ENCODE measurements around the gene C11orf68.
A peak's percentile ranks its signal among the peaks of the same experiment; 100 is the strongest.

C11orf68 gene

GRCh38 chr11:65871811-65872548 lies 46.9 kb downstream of the C11orf68 start:
- DNase-seq (ENCODE audit: low spot score) = no peak
- Mint-ChIP-seq H3K36me3 (ENCODE audit: low read depth) (peaks cover 5% of the 10 kb centered on the region), H3K27me3 (ENCODE audit: low read depth) (peaks cover 3% of the 10 kb centered on the region), H3K9me3 (no peaks in the 10 kb centered on the region), H3K4me3 (peak overlapping the region; percentile 36), H3K4me1 (ENCODE audit: low read depth) (peaks cover 17% of the 10 kb centered on the region), H3K27ac (peak overlapping the region; percentile 45)

DNA sequence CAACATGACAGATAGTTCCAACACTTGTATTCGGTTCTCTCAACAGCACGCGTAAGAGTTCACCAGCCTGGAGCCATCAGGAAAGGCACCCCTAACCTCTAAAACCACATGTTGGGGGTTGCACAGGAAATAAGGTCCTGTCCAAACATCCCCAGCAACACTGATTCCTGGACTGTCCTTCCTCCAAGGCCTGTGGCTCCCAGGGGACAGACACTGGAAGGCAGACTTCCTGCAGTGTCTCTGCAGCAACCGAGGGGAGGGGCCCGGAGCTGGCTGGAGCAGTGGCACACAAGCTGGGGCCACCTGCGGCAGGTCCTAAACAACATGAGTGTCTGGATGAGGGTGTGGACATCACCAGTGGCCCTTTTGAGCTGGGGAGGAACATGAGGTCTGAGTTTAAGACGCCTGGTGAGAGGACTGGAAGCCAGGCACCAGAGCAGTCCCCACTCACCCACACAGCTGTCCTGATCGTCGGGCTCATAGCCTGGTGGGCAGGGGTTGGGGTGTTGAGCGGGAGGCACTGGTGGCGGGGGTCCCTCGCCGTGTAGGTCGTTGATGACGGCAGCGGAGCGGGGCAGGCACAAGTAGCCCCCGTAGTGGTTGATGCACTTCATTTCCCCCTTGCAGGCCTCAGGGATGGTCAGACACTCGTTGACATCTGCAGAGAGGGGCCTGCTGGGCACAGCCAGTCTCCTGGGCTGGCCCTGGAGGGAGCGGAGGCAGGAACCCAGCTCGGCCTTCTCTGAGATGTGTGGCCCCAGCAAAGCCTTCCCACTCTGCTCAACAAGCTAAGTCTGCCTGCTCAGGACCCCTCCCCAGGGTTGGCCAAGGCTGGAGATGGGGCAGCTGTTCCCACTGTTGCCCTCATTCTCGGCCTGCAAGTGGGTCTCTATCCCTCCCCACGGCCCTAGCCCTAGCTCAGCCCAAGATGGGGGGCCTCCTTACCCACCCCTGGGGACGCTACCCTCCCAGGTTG lies 47.9 kb downstream of the C11orf68 start:
- Mint-ChIP-seq H3K4me3 (peak overlapping the region; percentile 36), H3K9me3 (no peaks in the 10 kb centered on the region), H3K27ac (peak overlapping the region; percentile 62), H3K4me1 (ENCODE audit: low read depth) (peaks cover 17% of the 10 kb centered on the region), H3K27me3 (ENCODE audit: low read depth) (peaks cover 3% of the 10 kb centered on the region), H3K36me3 (ENCODE audit: low read depth) (peaks cover 9% of the 10 kb centered on the region)
- DNase-seq (ENCODE audit: low spot score) = no peak

DNA sequence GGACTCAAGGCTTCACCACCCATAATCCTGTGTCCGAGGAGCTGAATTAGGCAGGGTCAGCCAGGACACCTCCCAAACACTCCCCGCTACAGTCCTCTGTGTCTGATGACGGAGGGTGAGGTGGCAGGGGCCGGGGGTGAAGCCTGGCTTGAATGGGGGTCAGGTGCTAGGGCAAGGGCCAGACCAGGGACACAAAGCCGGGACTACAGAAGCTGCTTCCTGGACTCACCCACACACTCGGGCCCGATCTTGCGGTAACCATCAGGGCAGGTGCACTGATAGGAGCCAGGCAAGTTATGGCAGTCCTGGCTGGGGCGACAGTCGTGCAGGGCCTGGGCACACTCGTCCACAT lies 48.6 kb downstream of the C11orf68 start:
- H3K27ac Mint-ChIP-seq = peak overlapping the region; percentile 62
- peaks cover 15% of the 10 kb centered on the region for H3K36me3 Mint-ChIP-seq (ENCODE audit: low read depth)
- H3K4me3 Mint-ChIP-seq = no peak overlapping the region

GRCh38 chr11:65869643-65870306 lies 49.1 kb downstream of the C11orf68 start:
- Mint-ChIP-seq H3K4me1 (ENCODE audit: low read depth) (peaks cover 19% of the 10 kb centered on the region), H3K27me3 (ENCODE audit: low read depth) (peaks cover 3% of the 10 kb centered on the region), H3K36me3 (ENCODE audit: low read depth) (peaks cover 19% of the 10 kb centered on the region), H3K4me3 (no peak overlapping the region), H3K9me3 (no peaks in the 10 kb centered on the region), H3K27ac (peak overlapping the region; percentile 15)
- DNase-seq (ENCODE audit: low spot score) = no peak

More for the DNA sequence above, 48.6 kb downstream of the C11orf68 start:
- Mint-ChIP-seq H3K4me1 (ENCODE audit: low read depth) (peaks cover 17% of the 10 kb centered on the region), H3K27me3 (ENCODE audit: low read depth) (peaks cover 3% of the 10 kb centered on the region), H3K9me3 (no peaks in the 10 kb centered on the region)
- no peak for DNase-seq (ENCODE audit: low spot score)

DNA sequence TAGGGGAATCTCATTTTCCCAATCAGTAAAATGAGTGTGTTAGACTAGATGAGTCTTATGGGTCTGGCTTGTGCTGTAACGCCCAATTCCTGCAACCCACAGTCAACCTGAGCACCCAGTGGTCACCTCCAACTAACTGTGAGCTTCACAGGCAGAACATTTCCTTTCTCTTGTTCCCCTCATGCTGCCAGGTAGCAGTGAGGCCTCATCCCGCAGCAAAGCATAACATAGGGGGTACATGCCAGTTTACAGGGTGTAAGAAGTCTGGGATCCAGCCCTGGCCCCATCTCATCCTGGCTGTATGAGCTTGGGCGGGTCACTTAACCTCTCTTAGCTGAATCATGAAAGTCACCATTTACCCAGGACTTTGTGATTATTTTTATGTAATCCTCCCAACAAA lies 50.0 kb downstream of the C11orf68 start:
- H3K4me3 Mint-ChIP-seq = no peak overlapping the region
- H3K36me3 Mint-ChIP-seq (ENCODE audit: low read depth) = peaks cover 24% of the 10 kb centered on the region
- DNase-seq (ENCODE audit: low spot score) = no peak
- H3K27me3 Mint-ChIP-seq (ENCODE audit: low read depth) = peaks cover 3% of the 10 kb centered on the region
- peaks cover 21% of the 10 kb centered on the region for H3K4me1 Mint-ChIP-seq (ENCODE audit: low read depth)
- H3K9me3 Mint-ChIP-seq = no peaks in the 10 kb centered on the region
- no peak overlapping the region for H3K27ac Mint-ChIP-seq

DNA sequence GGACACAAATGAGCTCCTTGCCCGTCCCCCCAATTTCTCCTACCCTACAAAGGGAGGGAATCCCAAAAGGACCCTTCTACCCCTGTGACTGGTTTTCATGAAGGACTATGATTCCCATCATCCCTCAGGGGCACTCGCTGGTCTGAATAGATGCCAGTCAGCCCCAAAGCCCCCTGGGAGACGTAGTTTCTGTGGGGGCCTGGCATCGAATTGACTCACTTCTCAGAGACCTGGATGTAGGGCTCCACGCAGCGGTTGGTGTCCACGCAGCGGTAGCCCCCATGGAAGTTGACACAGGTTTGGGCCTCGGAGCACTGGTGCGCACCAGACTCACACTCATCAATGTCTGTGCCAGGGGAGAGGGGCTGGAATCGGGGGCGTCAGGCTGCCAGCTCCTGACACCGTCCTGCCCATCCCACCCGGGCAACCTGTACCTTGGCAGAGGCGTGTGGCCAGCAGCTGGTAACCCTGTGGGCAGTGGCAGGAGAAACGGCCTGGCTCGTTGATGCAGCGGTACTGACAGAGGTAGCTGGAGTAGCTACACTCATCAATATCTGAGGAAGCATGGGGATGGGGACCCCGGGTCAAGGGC lies 50.7 kb downstream of the C11orf68 start:
- peaks cover 3% of the 10 kb centered on the region for H3K27me3 Mint-ChIP-seq (ENCODE audit: low read depth)
- H3K9me3 Mint-ChIP-seq = no peaks in the 10 kb centered on the region
- DNase-seq (ENCODE audit: low spot score) = no peak
- H3K4me3 Mint-ChIP-seq = no peak overlapping the region
- H3K27ac Mint-ChIP-seq = no peak overlapping the region
- H3K36me3 Mint-ChIP-seq (ENCODE audit: low read depth) = peaks cover 28% of the 10 kb centered on the region
- peaks cover 18% of the 10 kb centered on the region for H3K4me1 Mint-ChIP-seq (ENCODE audit: low read depth)

- Mint-ChIP-seq H3K36me3 (ENCODE audit: low read depth) (peaks cover 35% of the 10 kb centered on the region), H3K27me3 (ENCODE audit: low read depth) (no peaks in the 10 kb centered on the region), H3K27ac (no peak overlapping the region)
Observed at GRCh38 chr11:65867284-65868071, 51.4 kb downstream of the C11orf68 start.

More at GRCh38 chr11:65867284-65868071, 51.4 kb downstream of the C11orf68 start:
- Mint-ChIP-seq H3K4me1 (ENCODE audit: low read depth) (peaks cover 21% of the 10 kb centered on the region), H3K9me3 (no peaks in the 10 kb centered on the region), H3K4me3 (no peak overlapping the region)
- no peak for DNase-seq (ENCODE audit: low spot score)

Data from T-helper 2 cell treated with Interferon-gamma antibody and Interleukin-4, amounts not matched to agents 5 μg/mL and 100 μg/mL, for 36 hours (primary cell).